IgD-negative memory B cell (primary cell): Measurements from ENCODE around the gene GPR139. TPM values are rescaled to one million over a fixed set of nuclear protein-coding genes. Genes with fewer than 3 reads are reported as not detected.

Experiments used
- polyA plus RNA-seq: library from polyadenylated mRNA; unstranded; fragments of 300-500 nt; fragmentation: Illumina TruSeq; gene quantifications from one replicate; pipeline ENCODE4 v1.2.3, GENCODE V29; 2021

GPR139 gene
- polyA plus RNA-seq, 1 donor from 2014 or later: not detected

Other genes starting within 250 kb of the GPR139 start
- not detected for gene GPRC5B, start 189.0 kb downstream of the GPR139 start, polyA plus RNA-seq